K562 (cell line): ENCODE measurements around the gene SET.

Experiments used
- CREM ChIP-seq: IDR thresholded peaks from 2 replicates; pipeline ENCODE4 v1.6.1; 2014; ENCODE audit warnings: antibody characterized with exemption, low read depth
- DEAF1 ChIP-seq: fragments of 450-650 bp; formaldehyde crosslinking; IDR thresholded peaks from 2 replicates; pipeline ENCODE4 v1.4.0; 2020; ENCODE audit warnings: mild to moderate bottlenecking, moderate library complexity
- POLR3G ChIP-seq: IDR thresholded peaks from 2 replicates; pipeline ENCODE4 v1.6.1; 2011; ENCODE audit not compliant: insufficient read length, insufficient replicate concordance; ENCODE audit errors: extremely low read depth
- ZNF143 ChIP-seq: sonication (generic); formaldehyde crosslinking; IDR thresholded peaks from 2 replicates; pipeline ENCODE4 v1.9.0; 2022; ENCODE audit warnings: mild to moderate bottlenecking, missing genetic modification reagents
- ZSCAN32 ChIP-seq: fragments of 450-650 bp; formaldehyde crosslinking; IDR thresholded peaks from 2 replicates; pipeline ENCODE4 v1.4.0; 2020; ENCODE audit warnings: mild to moderate bottlenecking, moderate library complexity

GRCh38 chr9:128727640-128728248, 38.7 kb downstream of the SET start:
- TF ChIP-seq CREM (no peak), ZSCAN32 (CRISPR knock-in tag) (no peak), DEAF1 (CRISPR knock-in tag) (no peak), ZNF143 (no peak), POLR3G (no peak)
